Sigmoid colon (tissue), 3 donors: ENCODE results near the gene PRRT2.

Source experiments
- POLR2A ChIP-seq, 2 donors: fragments of 450-650 bp; IDR thresholded peaks; one replicate each; pipeline ENCODE4 v1.6.1; 2016; ENCODE audit warnings: antibody characterized with exemption in 2 of 2, mild to moderate bottlenecking in 2 of 2, moderate library complexity in 2 of 2
- TF ChIP-seq, protein P1 (sequence below), 4 experiments: fragments of 450-650 bp in 3 of 4; fragments of 200-600 bp in 1 of 4; IDR thresholded peaks; one replicate each; pipeline ENCODE4 v1.5.1; 2016 to 2019; ENCODE audit warnings: antibody characterized with exemption in 4 of 4, mild to moderate bottlenecking in 3 of 4, moderate library complexity in 2 of 4

DNA sequence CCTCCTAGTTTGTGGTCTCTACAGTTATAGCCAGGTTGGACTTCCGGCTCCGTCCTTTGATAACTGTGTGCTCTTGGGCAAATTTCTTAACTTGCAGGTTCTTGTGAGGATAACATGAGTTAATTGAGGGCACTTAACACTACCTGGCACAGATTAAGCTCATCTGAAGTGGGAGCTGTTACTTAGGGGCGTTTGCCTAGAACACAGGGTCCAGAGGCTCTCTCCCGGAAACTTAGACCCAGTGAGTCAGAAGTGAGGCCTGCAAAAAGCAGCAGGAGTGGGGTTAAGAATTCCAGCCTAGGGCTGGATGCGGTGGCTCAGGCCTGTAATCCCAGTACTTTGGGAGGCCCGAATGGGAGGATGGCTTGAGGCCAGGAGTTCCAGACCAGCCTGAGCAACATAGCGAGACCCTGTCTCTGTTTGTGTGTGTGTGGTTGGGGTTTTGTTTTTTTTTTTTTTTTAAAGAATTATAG, 9.7 kb downstream of the PRRT2 start:
- TF ChIP-seq, protein P1, sequence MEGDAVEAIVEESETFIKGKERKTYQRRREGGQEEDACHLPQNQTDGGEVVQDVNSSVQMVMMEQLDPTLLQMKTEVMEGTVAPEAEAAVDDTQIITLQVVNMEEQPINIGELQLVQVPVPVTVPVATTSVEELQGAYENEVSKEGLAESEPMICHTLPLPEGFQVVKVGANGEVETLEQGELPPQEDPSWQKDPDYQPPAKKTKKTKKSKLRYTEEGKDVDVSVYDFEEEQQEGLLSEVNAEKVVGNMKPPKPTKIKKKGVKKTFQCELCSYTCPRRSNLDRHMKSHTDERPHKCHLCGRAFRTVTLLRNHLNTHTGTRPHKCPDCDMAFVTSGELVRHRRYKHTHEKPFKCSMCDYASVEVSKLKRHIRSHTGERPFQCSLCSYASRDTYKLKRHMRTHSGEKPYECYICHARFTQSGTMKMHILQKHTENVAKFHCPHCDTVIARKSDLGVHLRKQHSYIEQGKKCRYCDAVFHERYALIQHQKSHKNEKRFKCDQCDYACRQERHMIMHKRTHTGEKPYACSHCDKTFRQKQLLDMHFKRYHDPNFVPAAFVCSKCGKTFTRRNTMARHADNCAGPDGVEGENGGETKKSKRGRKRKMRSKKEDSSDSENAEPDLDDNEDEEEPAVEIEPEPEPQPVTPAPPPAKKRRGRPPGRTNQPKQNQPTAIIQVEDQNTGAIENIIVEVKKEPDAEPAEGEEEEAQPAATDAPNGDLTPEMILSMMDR (IDR thresholded peaks at IDR 0.05), result no peak
- no peak for TF ChIP-seq POLR2A (IDR thresholded peaks at IDR 0.05)
